Loucy (cell line): ENCODE results near the gene FGGY.
A peak's percentile ranks its signal among the peaks of the same experiment; 100 is the strongest.
"Not testable (repeated sequence)": the region's sequence is repeated elsewhere in the genome, so short reads cannot be mapped to it uniquely, and the experiment has no call there.

Source experiments
- H2AFZ ChIP-seq: fragments of 200-600 bp; sonication (generic); 2 replicates; pipeline ENCODE4 v1.6.0; 2016; ENCODE audit warnings: antibody characterized with exemption, mild to moderate bottlenecking, low read length, moderate library complexity
- H3F3A ChIP-seq: fragments of 200-600 bp; 2 replicates; pipeline ENCODE4 v1.6.0; 2016; ENCODE audit warnings: antibody characterized with exemption, low read depth, mild to moderate bottlenecking
- H3K27me3 ChIP-seq: fragments of 200-600 bp; sonication (generic); 2 replicates; pipeline ENCODE4 v1.6.1; 2014; ENCODE audit warnings: low read length, mild to moderate bottlenecking; ENCODE audit not compliant: insufficient read depth, poor library complexity, severe bottlenecking
- H3K36me3 ChIP-seq: fragments of 200-600 bp; sonication (generic); 2 replicates; pipeline ENCODE4 v1.6.1; 2016; ENCODE audit warnings: low read length; ENCODE audit not compliant: insufficient read depth
- H3K4me1 ChIP-seq: fragments of 200-600 bp; sonication (generic); 2 replicates; pipeline ENCODE4 v1.5.1; 2014; ENCODE audit warnings: low read length, mild to moderate bottlenecking; ENCODE audit not compliant: insufficient read depth, poor library complexity, severe bottlenecking
- H3K4me2 ChIP-seq: fragments of 200-600 bp; sonication (generic); 2 replicates; pipeline ENCODE4 v1.6.0; 2014; ENCODE audit warnings: antibody characterized with exemption, low read length, low read depth, mild to moderate bottlenecking; ENCODE audit not compliant: poor library complexity, severe bottlenecking
- H3K4me3 ChIP-seq: fragments of 200-600 bp; sonication (generic); 2 replicates; pipeline ENCODE4 v1.5.1; 2014; ENCODE audit warnings: low read length, mild to moderate bottlenecking, mixed read lengths; ENCODE audit not compliant: poor library complexity, severe bottlenecking
- H3K79me2 ChIP-seq: fragments of 200-600 bp; sonication (generic); 2 replicates; pipeline ENCODE4 v1.6.1; 2014; ENCODE audit warnings: low read length; ENCODE audit not compliant: insufficient read depth
- H3K9ac ChIP-seq: fragments of 200-600 bp; sonication (generic); 2 replicates; pipeline ENCODE4 v1.6.0; 2014; ENCODE audit warnings: mild to moderate bottlenecking, low read depth, low read length, moderate library complexity; ENCODE audit not compliant: poor library complexity, severe bottlenecking
- H3K9me2 ChIP-seq: fragments of 200-600 bp; sonication (generic); replicated peaks from 2 replicates; pipeline ENCODE4 v1.6.1; 2016; ENCODE audit warnings: low read depth, low read length, mixed read lengths
- H3K9me3 ChIP-seq: fragments of 200-600 bp; sonication (generic); 2 replicates; pipeline ENCODE4 v1.6.1; 2014; ENCODE audit warnings: mild to moderate bottlenecking, antibody characterized with exemption, low read length, low read depth; ENCODE audit not compliant: insufficient read depth
- H4K20me1 ChIP-seq: fragments of 200-600 bp; sonication (generic); 2 replicates; pipeline ENCODE4 v1.6.0; 2014; ENCODE audit warnings: antibody characterized with exemption, low read length, mild to moderate bottlenecking; ENCODE audit not compliant: insufficient read depth, poor library complexity, severe bottlenecking
- EZH2phosphoT487 ChIP-seq: fragments of 200-600 bp; IDR thresholded peaks from 2 replicates; pipeline ENCODE4 v1.6.1; 2018; ENCODE audit warnings: antibody characterized with exemption, mild to moderate bottlenecking, moderate library complexity, borderline replicate concordance
- TF ChIP-seq, protein P1 (sequence below): fragments of 200-600 bp; sonication (generic); conservative IDR thresholded peaks from 2 replicates; pipeline ENCODE4 v1.5.1; 2014; ENCODE audit warnings: mild to moderate bottlenecking, antibody characterized with exemption, low read length

FGGY gene

GRCh38 chr1:59579222-59579621 is 282.3 kb downstream of the FGGY start:
- H3K27me3 ChIP-seq, result no peaks in the 10 kb centered on the region
- H3K9me2 ChIP-seq, result no peaks in the 10 kb centered on the region
- H2AFZ ChIP-seq, result no peak overlapping the region
- H3K79me2 ChIP-seq, result no peaks in the 10 kb centered on the region
- peaks cover 13% of the 10 kb centered on the region for H3K4me1 ChIP-seq
- no peak for TF ChIP-seq EZH2phosphoT487
- TF ChIP-seq, protein P1, sequence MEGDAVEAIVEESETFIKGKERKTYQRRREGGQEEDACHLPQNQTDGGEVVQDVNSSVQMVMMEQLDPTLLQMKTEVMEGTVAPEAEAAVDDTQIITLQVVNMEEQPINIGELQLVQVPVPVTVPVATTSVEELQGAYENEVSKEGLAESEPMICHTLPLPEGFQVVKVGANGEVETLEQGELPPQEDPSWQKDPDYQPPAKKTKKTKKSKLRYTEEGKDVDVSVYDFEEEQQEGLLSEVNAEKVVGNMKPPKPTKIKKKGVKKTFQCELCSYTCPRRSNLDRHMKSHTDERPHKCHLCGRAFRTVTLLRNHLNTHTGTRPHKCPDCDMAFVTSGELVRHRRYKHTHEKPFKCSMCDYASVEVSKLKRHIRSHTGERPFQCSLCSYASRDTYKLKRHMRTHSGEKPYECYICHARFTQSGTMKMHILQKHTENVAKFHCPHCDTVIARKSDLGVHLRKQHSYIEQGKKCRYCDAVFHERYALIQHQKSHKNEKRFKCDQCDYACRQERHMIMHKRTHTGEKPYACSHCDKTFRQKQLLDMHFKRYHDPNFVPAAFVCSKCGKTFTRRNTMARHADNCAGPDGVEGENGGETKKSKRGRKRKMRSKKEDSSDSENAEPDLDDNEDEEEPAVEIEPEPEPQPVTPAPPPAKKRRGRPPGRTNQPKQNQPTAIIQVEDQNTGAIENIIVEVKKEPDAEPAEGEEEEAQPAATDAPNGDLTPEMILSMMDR, result no peak
- no peaks in the 10 kb centered on the region for H3F3A ChIP-seq
- no peaks in the 10 kb centered on the region for H4K20me1 ChIP-seq
- no peak overlapping the region for H3K4me2 ChIP-seq
- no peak overlapping the region for H3K9ac ChIP-seq
- H3K9me3 ChIP-seq, result peaks cover under 1% of the 10 kb centered on the region; the same call in 1 of the 2 replicates
- no peak overlapping the region for H3K4me3 ChIP-seq
- no peaks in the 10 kb centered on the region for H3K36me3 ChIP-seq

DNA sequence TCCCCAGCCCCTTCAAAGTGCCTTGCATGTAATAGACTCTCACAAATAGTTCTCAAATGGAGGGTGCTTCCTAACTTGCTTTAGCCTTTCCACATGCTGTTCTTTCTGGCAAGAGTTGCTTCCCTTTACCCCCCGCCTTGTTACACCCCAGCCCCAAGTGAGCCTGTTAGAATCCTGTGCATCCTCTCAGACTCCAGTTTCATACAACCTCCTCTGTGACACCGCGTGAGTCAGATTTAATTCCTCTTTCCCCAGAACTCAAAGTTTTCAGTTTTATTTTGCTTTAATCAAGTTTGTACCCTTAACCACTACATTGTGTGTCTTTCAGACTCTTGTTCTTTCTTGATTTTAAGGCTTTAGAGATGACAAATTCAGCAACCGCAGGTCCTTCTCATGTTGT is 283.4 kb downstream of the FGGY start:
- no peaks in the 10 kb centered on the region for H3K79me2 ChIP-seq
- TF ChIP-seq, protein P1, result no peak
- no peak for TF ChIP-seq EZH2phosphoT487
- peak overlapping the region; percentile 5; the same call in 1 of the 2 replicates for H2AFZ ChIP-seq
- peaks cover 13% of the 10 kb centered on the region for H3K4me1 ChIP-seq
- H3K4me2 ChIP-seq, result no peak overlapping the region
- H3K27me3 ChIP-seq, result no peaks in the 10 kb centered on the region
- no peaks in the 10 kb centered on the region for H4K20me1 ChIP-seq
- no peak overlapping the region for H3K4me3 ChIP-seq
- H3F3A ChIP-seq, result no peaks in the 10 kb centered on the region
- H3K9ac ChIP-seq, result no peak overlapping the region
- no peaks in the 10 kb centered on the region for H3K9me3 ChIP-seq
- H3K36me3 ChIP-seq, result no peaks in the 10 kb centered on the region
- no peaks in the 10 kb centered on the region for H3K9me2 ChIP-seq

DNA sequence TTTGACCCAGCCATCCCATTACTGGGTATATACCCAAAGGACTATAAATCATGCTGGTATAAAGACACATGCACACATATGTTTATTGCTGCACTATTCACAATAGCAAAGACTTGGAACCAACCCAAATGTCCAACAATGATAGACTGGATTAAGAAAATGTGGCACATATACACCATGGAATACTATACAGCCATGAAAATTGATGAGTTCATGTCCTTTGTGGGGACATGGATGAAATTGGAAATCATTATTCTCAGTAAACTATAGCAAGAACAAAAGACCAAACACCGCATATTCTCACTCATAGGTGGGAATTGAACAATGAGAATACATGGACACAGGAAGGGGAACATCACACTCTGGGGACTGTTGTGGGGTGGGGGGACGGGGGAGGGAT is 295.5 kb downstream of the FGGY start:
- not testable (repeated sequence) for H3K27me3 ChIP-seq, H3K79me2 ChIP-seq, H3K9me3 ChIP-seq, H2AFZ ChIP-seq, H3K4me2 ChIP-seq, H3K9ac ChIP-seq, H4K20me1 ChIP-seq, H3K4me3 ChIP-seq, H3K36me3 ChIP-seq, H3K9me2 ChIP-seq, H3F3A ChIP-seq
- peaks cover 13% of the 10 kb centered on the region for H3K4me1 ChIP-seq

DNA sequence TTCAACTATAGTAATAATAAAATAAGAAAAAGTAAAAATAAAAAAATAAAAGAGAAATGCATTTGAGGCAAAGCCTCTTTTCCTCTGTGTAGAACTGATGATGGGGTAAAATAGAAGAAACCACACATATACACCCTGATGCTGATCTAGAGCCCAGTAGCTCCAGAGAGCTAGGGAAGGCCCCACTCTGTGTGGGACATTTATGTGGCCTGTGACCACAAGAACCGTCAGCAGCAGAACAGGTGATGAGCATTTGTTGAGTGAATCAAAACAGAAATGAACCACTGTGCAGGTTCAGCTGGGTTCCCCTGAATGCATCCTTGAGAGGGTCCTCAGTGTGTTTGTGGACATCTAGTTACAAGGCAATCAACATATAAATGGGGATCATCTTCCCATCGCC is 296.0 kb downstream of the FGGY start:
- H3K9me3 ChIP-seq, result no peaks in the 10 kb centered on the region
- no peak for TF ChIP-seq EZH2phosphoT487
- TF ChIP-seq, protein P1, result no peak
- H3K9me2 ChIP-seq, result no peaks in the 10 kb centered on the region
- H3K36me3 ChIP-seq, result no peaks in the 10 kb centered on the region
- H4K20me1 ChIP-seq, result no peaks in the 10 kb centered on the region
- H3K4me2 ChIP-seq, result no peak overlapping the region
- peaks cover 13% of the 10 kb centered on the region for H3K4me1 ChIP-seq
- H3K27me3 ChIP-seq, result no peaks in the 10 kb centered on the region
- H3K9ac ChIP-seq, result no peak overlapping the region
- no peaks in the 10 kb centered on the region for H3F3A ChIP-seq
- H3K4me3 ChIP-seq, result no peak overlapping the region
- no peaks in the 10 kb centered on the region for H3K79me2 ChIP-seq
- no peak overlapping the region for H2AFZ ChIP-seq
